GM18507 (cell line): ENCODE measurements around the gene VPS37C.
"Not testable (repeated sequence)": the region's sequence is repeated elsewhere in the genome, so short reads cannot be mapped to it uniquely, and the experiment has no call there.

Source experiments
- DNase-seq: peaks from one replicate; pipeline ENCODE4 v3.0.0; 2011; ENCODE audit warnings: low read depth; ENCODE audit not compliant: insufficient read length; ENCODE audit errors: extremely low spot score
- FAIRE-seq: peaks from 2 replicates; lab custom pipeline; 2011; peaks lifted over from hg19 to GRCh38; lab: Jason Lieb, UNC

The VPS37C gene

DNA sequence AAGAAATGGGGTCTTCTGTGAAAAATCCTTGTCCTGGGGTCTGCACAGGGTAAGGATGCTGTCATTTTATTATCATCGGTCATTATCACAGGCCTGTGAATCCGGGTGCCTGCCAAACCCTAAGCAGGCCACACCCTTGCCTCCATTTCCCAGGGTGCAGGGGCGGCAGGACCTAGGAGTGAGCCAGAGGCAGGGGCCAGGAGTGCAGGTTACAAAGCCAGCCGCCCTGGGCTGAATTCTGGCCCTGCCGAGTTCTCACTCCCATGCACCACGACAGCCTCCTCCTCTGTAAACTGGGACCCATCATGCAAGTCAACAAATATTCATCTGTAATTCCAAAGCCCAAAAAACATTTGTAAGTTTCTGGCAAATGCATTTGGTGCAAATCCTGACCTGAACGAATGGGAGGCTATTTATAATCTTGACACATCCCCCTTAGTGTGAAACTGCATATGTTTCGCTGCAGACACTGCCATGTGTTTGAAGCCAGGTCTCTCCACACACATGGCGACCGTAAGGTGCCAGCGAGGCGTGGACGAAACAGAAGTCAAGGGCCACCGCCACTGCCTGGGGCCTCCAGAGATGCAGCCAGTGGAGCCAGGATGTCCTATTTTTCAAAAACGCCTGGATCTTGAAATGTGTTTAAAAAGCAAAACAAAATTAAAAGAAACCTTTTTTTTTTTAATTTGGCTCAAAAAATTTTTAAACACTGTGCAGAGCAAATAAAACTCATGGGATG, 52.2 kb downstream of the VPS37C start:
- FAIRE-seq, result no peak
- DNase-seq, result no peak

- no peak for FAIRE-seq
- no peak for DNase-seq
These were observed 53.3 kb downstream of the VPS37C start for GRCh38 chr11:61107888-61108287.

DNA sequence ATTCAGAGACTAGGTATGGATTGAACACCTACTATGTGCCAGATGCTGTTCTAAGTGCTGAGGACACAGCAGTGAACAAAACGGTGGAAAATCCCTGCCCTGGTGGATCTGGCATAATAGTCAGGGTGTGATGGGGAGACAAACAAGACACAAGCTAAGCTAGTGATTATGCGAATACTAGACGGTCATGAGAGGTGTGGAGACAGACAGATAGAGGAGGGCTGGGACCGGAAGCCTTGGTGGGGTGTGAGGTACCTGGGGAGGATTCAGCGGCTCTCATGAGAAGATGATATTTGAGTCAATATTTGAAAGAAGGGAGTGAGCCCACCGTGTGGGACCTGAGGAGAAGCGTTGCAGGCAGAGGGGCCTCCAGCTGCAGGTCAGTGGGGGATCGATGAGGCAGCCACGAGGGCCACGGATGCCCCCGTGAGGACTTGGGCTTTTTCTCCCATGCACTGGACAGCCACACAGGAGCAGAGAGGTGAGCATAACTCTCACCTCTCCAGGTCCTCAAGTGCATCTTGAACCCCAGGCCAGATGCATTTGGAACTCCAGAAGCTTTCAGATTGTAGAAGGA, 54.2 kb downstream of the VPS37C start:
- FAIRE-seq, result no peak

DNA sequence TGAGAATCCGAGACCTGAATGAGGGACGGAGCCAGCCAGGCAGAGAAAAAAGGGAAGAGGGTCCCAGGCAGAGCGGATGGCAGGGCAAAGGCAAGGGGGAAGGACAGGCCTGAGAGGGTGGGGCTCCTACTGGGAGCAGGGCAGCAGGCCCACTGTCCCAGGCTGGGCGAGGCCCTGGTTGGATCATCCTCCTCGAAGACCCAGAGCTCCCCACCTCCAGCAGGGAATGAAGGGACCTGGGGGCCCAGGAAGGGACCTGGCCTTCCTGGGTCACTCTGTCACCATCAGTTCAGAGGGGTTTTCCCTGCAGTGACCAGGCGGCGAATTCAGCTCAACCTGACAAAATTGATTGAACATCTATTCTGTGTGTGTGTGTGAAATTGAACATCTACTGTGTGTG, 54.9 kb downstream of the VPS37C start:
- no peak for FAIRE-seq
- DNase-seq, result no peak

More for the DNA sequence above, 54.2 kb downstream of the VPS37C start:
- no peak for DNase-seq

GRCh38 chr11:61104963-61105362, 56.3 kb downstream of the VPS37C start:
- DNase-seq (no peak), FAIRE-seq (no peak)

- no peak for FAIRE-seq
- DNase-seq, result no peak
These were observed 57.3 kb downstream of the VPS37C start for GRCh38 chr11:61103851-61104423.

DNA sequence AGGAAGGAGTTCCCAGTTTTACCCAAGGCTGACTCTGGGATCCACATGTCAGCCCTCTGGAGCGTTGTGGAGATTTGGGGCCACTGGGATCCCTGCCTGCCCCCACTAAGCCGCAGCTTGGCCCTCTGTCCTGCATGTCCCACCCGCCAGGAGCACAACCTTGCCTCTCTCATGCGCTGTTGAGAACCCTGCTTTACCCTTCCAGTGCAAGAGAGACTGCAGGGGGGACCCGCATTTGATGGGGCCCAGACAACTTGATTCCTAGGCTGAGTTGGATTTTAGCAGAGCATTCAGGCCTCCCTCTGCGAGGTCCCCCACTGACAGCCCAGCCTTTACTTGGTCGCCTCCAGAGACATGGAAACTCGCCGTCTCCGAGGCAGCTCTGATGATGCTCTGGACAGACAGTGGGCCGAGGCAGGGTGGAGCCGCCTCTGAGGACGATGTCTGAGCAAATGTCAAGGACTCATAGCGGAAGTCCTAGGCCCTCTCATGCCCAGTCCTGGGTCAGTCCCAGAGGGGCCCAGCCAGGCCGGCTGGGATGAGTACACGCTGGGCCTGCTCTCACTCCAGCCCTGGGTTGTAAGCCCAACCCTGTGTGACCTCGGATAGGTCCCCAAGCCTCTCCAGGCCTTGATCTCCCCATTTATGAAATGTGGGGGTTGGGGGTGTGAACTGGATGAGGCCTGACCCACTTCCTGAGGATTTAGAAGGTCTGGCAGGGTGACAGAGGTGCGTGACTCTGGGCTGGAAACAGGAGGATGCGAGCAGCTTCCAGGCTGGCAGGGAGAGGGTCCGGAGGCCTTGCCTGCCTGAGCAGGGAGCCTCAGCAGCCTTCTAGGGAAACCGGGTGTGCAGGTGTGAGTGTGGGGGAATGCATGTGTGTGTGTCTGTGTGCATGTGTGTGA, 58.3 kb downstream of the VPS37C start:
- no peak for FAIRE-seq

GRCh38 chr11:61098778-61099177, 62.4 kb downstream of the VPS37C start:
- FAIRE-seq (no peak), DNase-seq (no peak)

More for the DNA sequence above, 58.3 kb downstream of the VPS37C start:
- DNase-seq, result no peak

DNA sequence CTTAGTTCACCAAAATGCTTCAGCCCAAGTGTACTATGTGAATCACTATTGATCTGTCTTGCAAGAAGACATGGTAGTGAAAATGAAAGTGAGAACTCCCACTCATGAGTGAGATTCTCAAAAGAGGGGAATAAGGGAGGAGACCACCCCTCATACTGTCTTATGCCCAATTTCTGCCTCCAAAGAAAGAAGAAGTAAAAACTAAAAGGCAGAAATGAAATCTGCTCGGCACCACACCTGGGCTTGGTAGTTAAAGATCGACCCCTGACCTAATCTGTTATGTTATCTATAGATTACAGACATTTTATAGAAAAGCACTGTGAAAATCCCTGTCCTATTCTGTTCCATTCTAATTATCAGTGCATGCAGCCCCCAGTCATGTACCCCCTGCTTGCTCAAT, 63.0 kb downstream of the VPS37C start:
- not testable (repeated sequence) for FAIRE-seq, DNase-seq

GRCh38 chr11:61095021-61095420, 66.2 kb downstream of the VPS37C start:
- FAIRE-seq (peak; percentile 9), DNase-seq (no peak)

DNA sequence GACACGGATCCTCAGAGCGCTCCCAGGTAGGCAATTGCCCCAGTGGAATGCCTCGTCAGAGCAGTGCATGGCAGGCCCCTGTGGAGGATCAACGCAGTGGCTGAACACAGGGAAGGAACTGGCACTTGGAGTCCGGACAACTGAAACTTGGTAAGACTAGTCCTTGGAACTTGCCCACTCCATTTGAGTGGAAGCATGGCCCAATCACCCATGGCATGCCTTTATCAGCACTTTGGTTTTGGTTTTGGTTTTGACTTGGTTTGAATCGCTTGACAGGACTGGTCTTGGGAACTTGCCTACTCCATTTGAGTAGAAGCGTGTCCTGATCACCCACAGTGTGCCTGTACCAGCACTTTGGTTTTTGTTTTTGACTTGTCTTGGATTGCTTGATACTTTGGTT, 67.1 kb downstream of the VPS37C start:
- FAIRE-seq, result not testable (repeated sequence)

DNA sequence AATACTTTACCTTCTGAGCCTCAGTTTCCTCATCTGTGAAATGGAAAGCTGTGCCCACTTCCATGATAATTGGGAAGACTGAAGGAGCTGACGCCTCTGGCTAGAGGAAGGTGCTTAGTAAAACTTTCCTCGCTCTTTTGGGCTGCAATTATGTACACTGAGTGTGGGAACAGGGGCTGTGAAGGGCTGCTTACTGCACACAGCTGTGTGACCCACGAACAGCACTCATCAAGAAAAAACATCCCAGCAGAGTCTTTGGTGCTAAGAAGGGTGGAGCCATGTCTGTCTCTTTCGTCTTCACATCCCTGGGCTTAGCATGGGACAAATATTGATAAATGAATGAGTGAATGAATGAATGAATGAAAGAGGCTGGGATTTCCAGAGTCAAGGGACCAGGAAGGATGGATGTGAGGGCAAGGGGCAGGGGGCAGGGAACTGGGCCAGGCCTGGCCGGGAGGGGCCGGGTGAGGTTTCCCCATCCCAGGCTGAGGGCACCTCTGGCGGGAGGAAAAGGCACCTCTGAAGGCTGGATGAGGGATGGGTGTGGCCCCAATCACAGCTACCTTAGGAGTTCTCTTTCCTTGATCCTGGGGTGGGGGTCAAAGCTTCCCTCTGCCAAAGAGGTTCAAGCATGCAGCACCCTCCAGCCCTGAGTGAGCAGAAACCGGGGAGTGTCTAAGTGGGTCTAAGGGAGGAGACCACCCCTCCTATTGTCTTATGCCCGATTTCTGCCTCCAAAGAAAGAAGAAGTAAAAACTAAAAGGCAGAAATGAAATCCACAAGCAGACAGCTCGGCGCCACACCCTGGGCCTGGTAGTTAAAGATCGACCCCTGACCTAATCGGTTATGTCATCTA, 68.1 kb downstream of the VPS37C start:
- FAIRE-seq (no peak), DNase-seq (no peak)

More for the DNA sequence above, 67.1 kb downstream of the VPS37C start:
- not testable (repeated sequence) for DNase-seq

- no peak for FAIRE-seq
- no peak for DNase-seq
These were observed 68.9 kb downstream of the VPS37C start for GRCh38 chr11:61092280-61092766.

- FAIRE-seq (no peak), DNase-seq (no peak)
These were observed 69.6 kb downstream of the VPS37C start for GRCh38 chr11:61091373-61092279.

DNA sequence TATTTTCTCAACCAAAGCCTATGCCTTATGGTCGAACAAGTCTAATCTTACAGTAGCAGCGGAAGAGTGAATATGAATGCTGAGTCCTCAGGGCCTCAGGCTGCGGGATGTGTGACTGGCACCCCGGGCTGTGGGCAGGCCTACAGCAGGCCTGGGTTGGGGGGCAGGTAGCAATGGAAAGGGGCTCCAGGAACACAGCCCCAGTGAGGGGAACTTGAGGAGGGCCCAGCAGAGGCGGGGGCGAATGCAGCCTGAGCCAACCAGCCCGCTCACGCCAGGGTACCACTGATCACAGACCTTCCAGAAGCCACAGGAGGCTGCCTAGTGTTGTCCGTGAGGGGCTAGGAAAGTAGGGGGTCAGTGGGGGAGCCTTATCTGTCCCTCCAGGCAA, 70.2 kb downstream of the VPS37C start:
- FAIRE-seq (no peak), DNase-seq (no peak)

- FAIRE-seq (no peak), DNase-seq (no peak)
These were observed 70.7 kb downstream of the VPS37C start for GRCh38 chr11:61090521-61090920.

DNA sequence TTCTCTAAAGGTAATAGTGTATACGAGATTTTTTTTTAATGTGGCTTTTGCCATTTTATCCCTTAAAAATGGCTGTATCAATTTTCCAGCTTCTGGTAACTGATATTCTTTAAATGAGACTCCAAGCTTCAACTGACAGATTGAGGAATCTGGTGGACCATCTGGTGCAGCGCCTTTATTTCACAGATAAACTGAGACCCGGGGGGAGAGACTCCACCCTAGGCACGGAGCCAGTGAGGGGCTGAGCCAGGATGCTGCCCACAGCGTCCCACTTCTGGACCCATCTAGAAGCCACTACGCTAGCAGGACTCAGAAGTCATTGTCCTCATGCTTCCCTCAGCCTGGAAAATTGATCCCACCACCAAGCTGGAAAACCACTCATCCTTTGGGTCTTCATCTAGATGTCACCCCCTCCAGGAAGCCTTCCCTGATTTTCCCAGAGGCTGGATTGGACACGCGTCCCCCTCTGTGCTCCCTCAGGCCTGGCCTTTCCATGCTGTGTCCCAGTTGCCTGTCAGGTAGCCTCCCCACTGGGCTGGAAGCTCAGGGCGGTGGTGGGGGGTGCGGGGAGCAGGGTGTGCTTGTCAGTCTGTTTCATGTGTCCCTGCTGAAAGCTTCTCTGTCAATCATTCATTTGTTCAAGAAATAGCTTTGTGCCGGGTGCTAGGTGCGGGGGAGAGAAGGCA, 71.3 kb downstream of the VPS37C start:
- FAIRE-seq, result no peak
- DNase-seq, result no peak
